Erythroblast (primary cell): ENCODE measurements around the gene BNIPL.

Experiments
- DNase-seq, 2 experiments: peaks; one replicate each; lab custom pipeline; 2025; lab: John Stamatoyannopoulos, UW
- GATA1 ChIP-seq: IDR thresholded peaks from 2 replicates; pipeline ENCODE4 v1.6.1; 2011; ENCODE audit warnings: low read depth, mild to moderate bottlenecking, control low read depth, low read length, moderate library complexity
- POLR2A ChIP-seq: IDR thresholded peaks from 2 replicates; pipeline ENCODE4 v1.6.1; 2011; ENCODE audit warnings: mild to moderate bottlenecking, low read length

The BNIPL gene

DNA sequence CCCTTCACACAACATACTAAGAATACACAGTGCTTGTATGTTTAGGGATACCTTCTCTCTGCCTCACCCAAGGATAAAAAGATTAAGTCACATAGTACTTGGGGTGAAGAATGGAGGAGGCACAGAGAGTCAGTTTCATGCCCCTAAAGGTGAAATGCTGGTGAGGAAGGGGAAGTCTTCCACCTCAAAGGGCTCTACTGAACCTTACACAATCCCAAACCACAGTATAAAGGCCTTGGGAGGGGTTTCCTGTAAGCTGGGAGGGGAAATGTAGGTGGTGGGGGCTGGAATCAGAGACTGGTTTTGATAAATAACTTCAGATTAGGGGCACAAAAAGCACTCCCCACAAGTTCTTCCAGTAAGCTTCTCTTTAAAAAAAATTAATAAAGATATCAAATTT lies 33.2 kb upstream of the BNIPL start:
- no peak for TF ChIP-seq GATA1
- no peak for TF ChIP-seq POLR2A
- DNase-seq, result no peak

- TF ChIP-seq GATA1 (no peak), POLR2A (no peak)
- DNase-seq, result no peak
Measured at GRCh38 chr1:151005729-151006319, 30.6 kb upstream of the BNIPL start.

DNA sequence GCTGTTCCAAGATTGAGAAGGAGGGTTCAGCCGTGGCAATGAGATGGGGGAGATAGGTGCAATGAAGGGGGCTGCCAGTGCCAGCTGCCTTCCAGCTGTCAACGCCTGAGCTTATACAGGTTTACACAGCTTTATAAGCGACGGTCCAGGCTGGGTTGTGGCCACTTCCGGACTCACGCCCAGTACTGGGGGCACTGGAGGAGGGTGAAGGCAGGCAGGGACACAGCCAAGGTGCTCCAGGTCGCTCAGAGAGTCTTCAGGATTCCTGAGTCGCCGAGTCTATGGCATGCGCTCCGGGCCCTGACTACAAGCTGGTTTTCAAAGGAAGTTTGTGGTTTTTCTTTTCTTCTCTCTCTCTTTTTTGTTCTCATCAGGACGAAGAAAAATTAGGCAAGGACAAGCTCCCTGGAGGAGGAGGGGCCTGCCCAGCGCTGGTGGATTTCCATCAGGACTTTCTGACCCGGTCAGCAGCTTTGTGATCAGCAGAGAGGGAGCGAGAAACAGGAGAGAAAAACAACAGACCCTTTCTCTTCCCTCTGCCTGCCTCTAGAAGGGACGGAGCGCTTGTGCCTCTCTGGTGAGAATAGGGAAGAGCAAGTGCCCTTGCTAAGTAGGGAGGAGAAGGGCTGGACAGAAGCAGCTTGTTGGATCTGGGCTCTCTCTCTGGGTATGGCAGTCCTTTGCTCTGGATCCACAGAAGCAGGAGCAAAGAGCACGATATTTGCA lies 29.9 kb upstream of the BNIPL start, which contains the start of gene MINDY1:
Gene MINDY1 (minus strand): TSS at position 576 of the 726 bp plus-strand sequence. CDS start 4,285 bp downstream, outside the sequence.
- DNase-seq, result peak; percentile 84 to 86
- peak; percentile 83 for TF ChIP-seq POLR2A
- no peak for TF ChIP-seq GATA1

DNA sequence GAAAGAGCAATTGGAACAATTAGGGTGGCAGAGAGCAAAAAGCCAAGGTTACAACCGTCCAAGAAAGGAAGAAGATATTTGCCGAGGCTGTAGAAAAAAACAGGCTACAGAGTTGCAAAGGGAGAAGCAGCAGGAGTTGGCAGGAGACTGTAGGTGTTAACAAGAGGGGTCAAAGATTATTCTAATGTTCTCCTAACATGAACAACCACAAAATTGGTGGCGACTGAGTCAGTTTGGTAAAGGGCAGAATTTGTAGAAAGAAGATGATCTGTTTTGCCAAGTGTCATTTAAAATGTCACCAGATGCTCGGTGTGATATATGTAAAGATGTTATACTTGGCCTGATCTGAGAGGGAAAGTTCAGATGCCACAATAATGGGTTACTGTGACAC lies 28.5 kb upstream of the BNIPL start:
- no peak for DNase-seq
- TF ChIP-seq POLR2A, result no peak
- TF ChIP-seq GATA1, result no peak

DNA sequence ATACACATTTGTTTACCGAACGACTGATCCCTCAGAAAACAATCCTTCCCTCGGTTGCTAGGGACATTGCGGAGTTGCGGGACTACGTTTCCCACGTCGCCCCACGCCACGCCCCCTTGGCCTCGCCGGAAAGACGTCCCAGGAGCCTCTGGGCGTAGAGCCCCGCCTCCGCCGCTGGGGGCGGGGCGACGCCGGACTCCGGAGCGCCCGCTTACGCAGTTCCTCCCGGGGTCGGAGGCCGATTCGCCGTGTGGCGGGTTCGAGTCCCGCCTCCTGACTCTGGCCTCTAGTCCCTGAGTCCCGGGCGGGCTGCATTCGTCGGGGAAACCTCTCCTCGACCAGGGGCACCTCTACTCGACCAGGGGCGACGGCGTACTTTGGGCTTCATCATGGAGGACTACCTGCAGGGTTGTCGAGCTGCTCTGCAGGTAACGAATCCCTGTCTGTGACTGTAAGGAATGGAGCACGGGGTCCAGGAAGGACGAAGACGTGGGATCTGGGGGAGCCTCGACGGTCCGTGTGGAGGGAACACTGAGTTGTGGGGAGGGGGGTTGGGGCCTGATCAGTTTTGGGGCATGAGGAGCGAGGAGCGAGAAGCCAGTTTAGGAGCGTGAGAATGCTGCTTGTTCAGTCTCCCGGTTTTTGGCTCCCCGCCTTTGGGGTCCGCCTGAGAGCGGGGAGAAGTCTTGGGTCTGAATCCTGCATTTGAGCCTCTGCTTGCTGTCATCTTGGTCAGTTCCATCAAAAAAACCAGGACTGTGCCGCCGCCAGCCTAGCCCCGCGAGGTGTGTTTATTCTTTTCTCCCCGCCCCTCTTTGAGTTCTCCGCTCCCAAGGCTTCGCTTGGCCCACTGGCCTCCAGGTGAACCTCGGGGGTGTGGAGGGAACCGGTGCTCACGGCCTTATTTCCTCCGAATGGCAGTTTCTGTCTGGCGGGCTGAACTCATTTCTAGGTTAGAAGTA lies 27.9 kb upstream of the BNIPL start, which contains the start of gene PRUNE1:
Gene PRUNE1 (plus strand): TSS at position 206 of the 962 bp plus-strand sequence. CDS start 184 bp downstream, at position 390.
- peak; percentile 97 for DNase-seq

GRCh38 chr1:151009206-151009587 lies 27.2 kb upstream of the BNIPL start:
- no peak for TF ChIP-seq POLR2A
- TF ChIP-seq GATA1, result no peak
- peak in 1 of 2 experiments; percentile 43 for DNase-seq

More for the DNA sequence above, 27.9 kb upstream of the BNIPL start, which contains the start of gene PRUNE1:
- peak; percentile 65 for TF ChIP-seq POLR2A
- no peak for TF ChIP-seq GATA1

GRCh38 chr1:151009674-151010345 lies 26.6 kb upstream of the BNIPL start:
- no peak for TF ChIP-seq GATA1

DNA sequence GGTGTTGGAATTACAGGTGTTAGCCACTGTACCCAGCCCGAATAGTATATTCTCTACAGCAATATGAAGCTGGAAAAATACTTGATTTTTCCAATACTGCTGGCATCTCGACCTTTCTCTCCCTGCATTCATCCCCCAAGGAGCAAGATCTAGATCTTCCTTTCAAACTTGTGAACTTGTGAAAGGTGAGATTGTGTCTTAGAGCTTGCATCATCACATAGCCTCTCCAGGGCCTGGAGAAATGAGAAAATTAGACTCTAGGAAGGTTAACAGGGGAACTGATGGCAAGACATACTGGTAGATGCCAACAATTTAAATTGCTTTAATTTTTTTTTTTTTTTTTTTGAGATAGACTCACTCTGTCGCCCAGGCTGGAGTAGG lies 26.1 kb upstream of the BNIPL start:
- TF ChIP-seq GATA1 (no peak), POLR2A (no peak)
- DNase-seq, result no peak

More at GRCh38 chr1:151009674-151010345, 26.6 kb upstream of the BNIPL start:
- DNase-seq, result no peak

DNA sequence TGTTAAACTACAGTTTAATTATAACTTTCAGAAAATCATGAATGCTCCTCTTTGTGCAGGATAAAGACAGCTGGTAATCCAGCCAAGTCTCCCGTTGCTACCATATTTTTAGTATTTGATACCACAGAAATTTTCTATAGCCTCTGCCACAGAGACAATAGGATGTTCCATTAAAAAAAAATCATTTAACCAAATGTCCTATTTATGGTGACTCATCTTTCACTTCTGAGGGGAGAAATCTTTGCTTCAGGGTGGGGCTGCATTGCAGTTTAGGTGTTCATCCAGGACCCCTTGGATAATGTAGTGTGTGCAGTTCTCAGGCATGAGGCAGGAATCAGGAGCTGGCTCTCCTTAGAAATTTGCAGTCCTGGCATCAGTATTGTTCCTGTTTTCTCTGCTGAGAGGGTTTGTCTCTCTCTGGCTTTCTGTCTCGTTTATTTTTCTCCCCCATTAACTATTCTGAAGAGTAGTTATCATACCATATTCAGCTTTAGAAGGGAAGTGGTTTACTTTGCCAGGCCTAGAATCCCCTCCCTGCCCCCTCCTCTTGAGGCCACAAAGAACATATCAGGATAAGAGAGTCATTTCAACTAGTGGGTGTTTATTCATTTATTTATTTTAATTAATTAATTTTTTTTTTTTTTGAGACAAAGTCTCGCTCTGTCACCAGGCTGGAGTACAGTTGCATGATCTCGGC lies 25.1 kb upstream of the BNIPL start:
- no peak for TF ChIP-seq GATA1
- TF ChIP-seq POLR2A, result no peak
- DNase-seq, result no peak

- no peak for DNase-seq
- TF ChIP-seq POLR2A (no peak), GATA1 (no peak)
Measured at GRCh38 chr1:151012684-151013471, 23.5 kb upstream of the BNIPL start.

DNA sequence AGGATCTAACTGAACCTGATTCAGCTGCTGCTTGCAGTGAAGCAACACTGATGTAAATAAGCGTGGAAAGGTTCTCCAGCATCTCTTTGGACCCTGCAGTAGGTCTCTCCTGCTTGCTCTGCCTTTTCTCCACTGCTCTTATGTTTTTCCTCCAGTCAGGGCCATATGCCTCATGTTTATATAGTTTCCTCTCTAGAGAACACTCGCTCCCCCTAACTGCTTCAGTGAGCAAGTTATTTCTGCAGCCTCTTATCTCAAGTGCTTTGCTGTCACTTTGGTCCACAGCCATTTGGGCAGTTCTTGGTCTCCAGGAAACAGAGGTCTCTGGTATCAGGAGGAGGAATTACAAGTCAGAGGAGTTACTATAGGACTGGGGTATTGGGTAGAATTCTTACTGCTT lies 22.9 kb upstream of the BNIPL start:
- DNase-seq, result peak; percentile 75 to 81
- TF ChIP-seq GATA1 (no peak), POLR2A (no peak)
